Thyroid gland (tissue), 4 donors: ENCODE results near the gene CEP170B.

ENCODE experiments used
- CTCF ChIP-seq, 6 experiments: fragments of 200-600 bp in 3 of 6; fragments of 450-650 bp in 3 of 6; sonication (generic) in 3 of 6; IDR thresholded peaks; one replicate each; pipeline ENCODE4 v1.5.1; 2016 to 2019; ENCODE audit warnings: antibody characterized with exemption in 6 of 6, mild to moderate bottlenecking in 2 of 6, inconsistent platforms in 1 of 6, moderate library complexity in 1 of 6
- POLR2A ChIP-seq, 2 donors: fragments of 450-650 bp; IDR thresholded peaks; one replicate each; pipeline ENCODE4 v1.6.1; 2017; ENCODE audit warnings: antibody characterized with exemption in 2 of 2, mild to moderate bottlenecking in 2 of 2, moderate library complexity in 1 of 2

DNA sequence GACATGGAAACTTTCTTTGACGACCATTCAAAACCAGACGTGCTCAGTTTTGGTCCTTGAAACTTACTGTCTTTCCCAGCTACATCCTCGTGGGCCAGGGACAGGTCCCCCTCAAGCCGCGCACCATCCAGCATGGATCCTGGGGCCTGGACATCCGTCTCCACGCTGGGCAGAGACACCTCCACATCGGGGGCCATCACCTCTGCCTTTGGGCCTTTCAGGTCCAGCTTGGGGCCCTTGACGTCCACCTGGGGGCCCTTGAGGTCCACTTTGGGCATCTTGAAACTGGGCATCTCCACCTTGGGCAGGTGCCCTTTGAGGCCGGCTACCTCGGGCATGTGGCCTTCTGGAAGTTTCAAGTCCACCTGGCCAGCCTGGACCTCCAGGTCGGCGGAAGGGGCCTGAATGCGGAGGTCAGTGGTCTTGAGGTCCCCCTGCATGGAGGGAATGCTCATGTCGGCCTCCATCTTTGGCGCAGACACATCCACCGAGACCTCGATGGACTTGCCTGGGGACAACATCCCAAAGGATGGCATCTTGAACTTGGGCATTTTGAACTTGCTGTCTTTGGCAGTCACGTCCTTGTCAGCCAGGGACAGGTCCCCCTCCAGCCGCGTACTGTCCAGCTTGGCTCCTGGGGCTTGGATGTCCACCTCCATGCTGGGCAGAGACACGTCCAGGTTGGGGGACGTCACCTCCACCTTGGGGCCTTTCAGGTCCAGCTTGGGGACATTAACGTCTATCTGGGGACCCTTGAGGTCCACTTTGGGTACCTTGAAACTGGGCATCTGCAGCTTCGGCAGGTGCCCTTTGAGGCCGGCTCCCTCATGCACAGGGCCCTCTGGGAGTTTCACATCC is 76.7 kb downstream of the CEP170B start:
- TF ChIP-seq CTCF (IDR thresholded peaks at IDR 0.05) (no peak), POLR2A (IDR thresholded peaks at IDR 0.05) (no peak)
